ENCODE results near the gene LONP2.

LONP2 gene

GRCh38 chr16:48330189-48330840 lies 86.2 kb downstream of the LONP2 start:
- Histone ChIP-seq H3K36me3 (ENCODE audit: low read length) (no peaks in the 10 kb centered on the region), H3K9me2 (replicated peaks; ENCODE audit: insufficient read depth, low read length) (no peaks in the 10 kb centered on the region), H3K79me2 (ENCODE audit: insufficient read depth, low read length) (no peaks in the 10 kb centered on the region), H3K9ac (ENCODE audit: low read length) (no peak overlapping the region), H3K4me3 (ENCODE audit: insufficient read depth, low read length, poor library complexity, severe bottlenecking) (no peak overlapping the region), H3K27ac (ENCODE audit: low read depth, low read length) (no peak overlapping the region), H3F3A (ENCODE audit: insufficient read depth) (no peaks in the 10 kb centered on the region), H4K20me1 (ENCODE audit: low read depth, low read length) (no peaks in the 10 kb centered on the region), H3K4me2 (ENCODE audit: low read depth, low read length, poor library complexity, severe bottlenecking) (no peak overlapping the region), H3K27me3 (ENCODE audit: low read length) (no peaks in the 10 kb centered on the region), H2AFZ (ENCODE audit: low read depth, low read length, severe bottlenecking) (no peak overlapping the region), H3K9me3 (ENCODE audit: insufficient read depth, low read length) (no peaks in the 10 kb centered on the region)
- TF ChIP-seq EZH2phosphoT487 (conservative IDR thresholded peaks at IDR 0.05; ENCODE audit: low read length), result no peak
- TF ChIP-seq CTCF (IDR thresholded peaks at IDR 0.05; ENCODE audit: insufficient read depth, low read length, poor library complexity, severe bottlenecking), result no peak

GRCh38 chr16:48330841-48331192 lies 86.7 kb downstream of the LONP2 start:
- no peak overlapping the region for H3K9ac ChIP-seq (ENCODE audit: low read length)
- no peaks in the 10 kb centered on the region for H3K27me3 ChIP-seq (ENCODE audit: low read length)
- no peak overlapping the region for H2AFZ ChIP-seq (ENCODE audit: low read depth, low read length, severe bottlenecking)
- no peak overlapping the region for H3K27ac ChIP-seq (ENCODE audit: low read depth, low read length)
- no peaks in the 10 kb centered on the region for H3K36me3 ChIP-seq (ENCODE audit: low read length)
- no peaks in the 10 kb centered on the region for H3K79me2 ChIP-seq (ENCODE audit: insufficient read depth, low read length)
- TF ChIP-seq EZH2phosphoT487 (conservative IDR thresholded peaks at IDR 0.05; ENCODE audit: low read length), result no peak
- TF ChIP-seq CTCF (IDR thresholded peaks at IDR 0.05; ENCODE audit: insufficient read depth, low read length, poor library complexity, severe bottlenecking), result no peak
- no peak overlapping the region for H3K4me2 ChIP-seq (ENCODE audit: low read depth, low read length, poor library complexity, severe bottlenecking)
- H3K4me3 ChIP-seq (ENCODE audit: insufficient read depth, low read length, poor library complexity, severe bottlenecking), result no peak overlapping the region
- H3F3A ChIP-seq (ENCODE audit: insufficient read depth), result no peaks in the 10 kb centered on the region
- H3K9me3 ChIP-seq (ENCODE audit: insufficient read depth, low read length), result no peaks in the 10 kb centered on the region
- no peaks in the 10 kb centered on the region for H4K20me1 ChIP-seq (ENCODE audit: low read depth, low read length)
- H3K9me2 ChIP-seq (replicated peaks; ENCODE audit: insufficient read depth, low read length), result no peaks in the 10 kb centered on the region

- Histone ChIP-seq H3K4me2 (ENCODE audit: low read depth, low read length, poor library complexity, severe bottlenecking) (no peak overlapping the region), H3K9ac (ENCODE audit: low read length) (no peak overlapping the region), H4K20me1 (ENCODE audit: low read depth, low read length) (no peaks in the 10 kb centered on the region), H3K9me2 (replicated peaks; ENCODE audit: insufficient read depth, low read length) (no peaks in the 10 kb centered on the region), H3K4me3 (ENCODE audit: insufficient read depth, low read length, poor library complexity, severe bottlenecking) (no peak overlapping the region), H3K79me2 (ENCODE audit: insufficient read depth, low read length) (no peaks in the 10 kb centered on the region), H3K36me3 (ENCODE audit: low read length) (0 out of 2 replicates have a peak, but pooled peaks cover 3% of the 10 kb centered on the region), H2AFZ (ENCODE audit: low read depth, low read length, severe bottlenecking) (no peak overlapping the region), H3K9me3 (ENCODE audit: insufficient read depth, low read length) (no peaks in the 10 kb centered on the region), H3K27ac (ENCODE audit: low read depth, low read length) (no peak overlapping the region), H3K27me3 (ENCODE audit: low read length) (no peaks in the 10 kb centered on the region), H3F3A (ENCODE audit: insufficient read depth) (no peaks in the 10 kb centered on the region)
- TF ChIP-seq CTCF (IDR thresholded peaks at IDR 0.05; ENCODE audit: insufficient read depth, low read length, poor library complexity, severe bottlenecking), result no peak
- TF ChIP-seq EZH2phosphoT487 (conservative IDR thresholded peaks at IDR 0.05; ENCODE audit: low read length), result no peak
Observed at GRCh38 chr16:48332978-48333377, 88.9 kb downstream of the LONP2 start.

Measured in SU-DHL-6 (cell line).